Upper lobe of right lung (tissue), 1 donor: ENCODE data around the gene BAG5. TPM values are rescaled to one million over a fixed set of nuclear protein-coding genes. Genes with fewer than 3 reads are reported as not detected.

Source experiments
- ATAC-seq: fragments of 200-7000 bp; cut with Tn5 transposase; one replicate; pipeline ENCODE4 v1.9.1; 2020; ENCODE audit warnings: mild to moderate bottlenecking, moderate library complexity
- DNase-seq: peaks from one replicate; pipeline ENCODE4 v3.0.0-alpha.2; 2020
- H3K27ac ChIP-seq: fragments of 200-600 bp; one replicate; pipeline ENCODE4 v1.8.0; 2022
- H3K27me3 ChIP-seq: fragments of 200-600 bp; one replicate; pipeline ENCODE4 v1.8.0; 2022; ENCODE audit warnings: mild to moderate bottlenecking
- H3K36me3 ChIP-seq: fragments of 200-600 bp; one replicate; pipeline ENCODE4 v1.8.0; 2022
- H3K4me1 ChIP-seq: fragments of 200-600 bp; one replicate; pipeline ENCODE4 v1.8.0; 2022
- H3K4me3 ChIP-seq: fragments of 200-600 bp; one replicate; pipeline ENCODE4 v1.8.0; 2022; ENCODE audit warnings: mild to moderate bottlenecking
- H3K9me3 ChIP-seq: fragments of 200-600 bp; one replicate; pipeline ENCODE4 v1.8.0; 2022
- CTCF ChIP-seq: fragments of 200-600 bp; IDR thresholded peaks from one replicate; pipeline ENCODE4 v1.8.0; 2022; ENCODE audit warnings: antibody characterized with exemption
- intact Hi-C: fragments of 100-400 bp; cut with DNase I; formaldehyde crosslinking; loops from one replicate; pipeline ENCODE4 v1.11.0; 2022
- total RNA-seq: library from RNA; stranded (reverse); fragmentation: NEBNext Ultra II Directional; extraction: Animal tissue kit (Norgen Biotek cat#: 25700); gene quantifications from one replicate; pipeline ENCODE4 v1.2.1, GENCODE V29; 2021
- donor health status: DM: no; HTN: yes; CAD: no; lungs with severe emphysema.

BAG5 gene
- total RNA-seq, 1 donor from 2014 or later: 33.0 TPM

- intact Hi-C loops: no loop called here
- Histone ChIP-seq H3K27ac (peak overlapping the region; percentile 78), H3K4me3 (peak overlapping the region; percentile 19), H3K4me1 (peaks cover 21% of the 10 kb centered on the region), H3K36me3 (no peaks in the 10 kb centered on the region), H3K27me3 (no peaks in the 10 kb centered on the region), H3K9me3 (no peaks in the 10 kb centered on the region)
- ATAC-seq (peak; percentile 1), DNase-seq (peak; percentile 69)
- no peak for TF ChIP-seq CTCF
Measured at GRCh38 chr14:103551338-103551762, 11.1 kb downstream of the BAG5 start.

- ATAC-seq (peak; percentile 2), DNase-seq (peak; percentile 68)
- intact Hi-C loops: no loop called here
- Histone ChIP-seq H3K9me3 (no peaks in the 10 kb centered on the region), H3K36me3 (no peaks in the 10 kb centered on the region), H3K4me1 (peaks cover 21% of the 10 kb centered on the region), H3K4me3 (peak overlapping the region; percentile 19), H3K27ac (peak overlapping the region; percentile 78), H3K27me3 (no peaks in the 10 kb centered on the region)
- no peak for TF ChIP-seq CTCF
Measured at GRCh38 chr14:103550451-103551337, 11.8 kb downstream of the BAG5 start.

DNA sequence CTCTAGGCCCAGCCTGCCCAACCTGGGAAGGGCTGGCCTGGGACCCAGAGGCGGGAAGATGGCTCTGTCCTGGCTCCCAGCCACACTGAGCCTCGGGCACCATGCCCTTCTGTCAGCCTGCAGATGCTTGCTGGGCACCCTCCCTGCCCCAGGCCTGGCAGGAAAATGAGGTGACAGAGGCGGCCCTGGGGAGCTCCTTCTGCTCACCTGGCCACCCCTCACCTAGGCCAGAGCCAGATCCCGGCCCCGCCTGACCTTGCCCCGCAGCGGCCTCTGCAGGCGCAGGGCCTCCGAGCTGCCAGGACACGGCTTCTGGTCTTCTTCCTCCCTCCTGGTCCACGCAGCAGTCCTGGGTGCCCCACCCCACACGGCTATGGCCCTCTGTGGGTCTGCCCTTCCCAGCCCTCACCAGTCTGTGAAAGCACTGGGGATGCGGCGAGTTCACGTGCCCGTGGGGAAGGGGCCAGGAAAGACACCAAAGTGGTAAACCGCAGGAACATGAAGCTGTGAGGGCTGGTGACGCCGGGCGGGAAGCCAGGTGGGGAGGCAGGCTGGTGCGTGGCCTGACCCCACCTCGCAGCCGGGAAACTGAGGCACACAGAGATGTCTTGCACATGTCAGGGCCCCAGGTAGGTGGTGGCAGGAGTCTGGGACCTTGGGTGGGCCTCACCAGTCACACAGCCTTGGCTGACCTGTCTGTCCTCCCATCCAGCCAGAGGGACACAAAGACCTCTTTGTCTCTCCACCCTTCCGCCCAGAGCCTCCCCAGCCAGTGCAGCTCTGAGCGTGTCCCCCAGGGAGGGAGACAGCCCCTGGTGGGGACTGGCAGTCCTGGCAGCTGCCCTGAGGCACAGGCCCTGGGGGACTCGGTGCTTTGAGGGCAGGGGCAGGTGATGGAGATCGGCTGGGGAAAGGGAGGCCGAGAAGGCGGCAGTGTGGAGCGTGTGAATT, 12.8 kb downstream of the BAG5 start:
- H3K27ac ChIP-seq: no peak overlapping the region
- no peaks in the 10 kb centered on the region for H3K27me3 ChIP-seq
- TF ChIP-seq CTCF: no peak
- no peaks in the 10 kb centered on the region for H3K9me3 ChIP-seq
- intact Hi-C loops: loop anchor here (5.0 kb wide), 1 partner anchor 47 kb away; no protein-coding TSS in a partner anchor
- H3K4me1 ChIP-seq: peaks cover 21% of the 10 kb centered on the region
- ATAC-seq: no peak
- no peak for DNase-seq
- H3K36me3 ChIP-seq: no peaks in the 10 kb centered on the region
- H3K4me3 ChIP-seq: no peak overlapping the region

- Histone ChIP-seq H3K4me3 (no peak overlapping the region), H3K27me3 (no peaks in the 10 kb centered on the region), H3K36me3 (no peaks in the 10 kb centered on the region), H3K4me1 (peaks cover 31% of the 10 kb centered on the region), H3K9me3 (no peaks in the 10 kb centered on the region), H3K27ac (no peak overlapping the region)
- DNase-seq: no peak
- no peak for TF ChIP-seq CTCF
- no peak for ATAC-seq
- intact Hi-C loops: loop anchor here (5.0 kb wide), 1 partner anchor 46 kb away; no protein-coding TSS in a partner anchor
Measured at GRCh38 chr14:103548463-103549351, 13.8 kb downstream of the BAG5 start.
